Thyroid gland (tissue), 4 donors: ENCODE results near the gene ADAMTS14.

Experiments used
- CTCF ChIP-seq, 6 experiments: fragments of 200-600 bp in 3 of 6; fragments of 450-650 bp in 3 of 6; sonication (generic) in 3 of 6; IDR thresholded peaks; one replicate each; pipeline ENCODE4 v1.5.1; 2016 to 2019; ENCODE audit warnings: antibody characterized with exemption in 6 of 6, mild to moderate bottlenecking in 2 of 6, inconsistent platforms in 1 of 6, moderate library complexity in 1 of 6
- POLR2A ChIP-seq, 2 donors: fragments of 450-650 bp; IDR thresholded peaks; one replicate each; pipeline ENCODE4 v1.6.1; 2017; ENCODE audit warnings: antibody characterized with exemption in 2 of 2, mild to moderate bottlenecking in 2 of 2, moderate library complexity in 1 of 2

DNA sequence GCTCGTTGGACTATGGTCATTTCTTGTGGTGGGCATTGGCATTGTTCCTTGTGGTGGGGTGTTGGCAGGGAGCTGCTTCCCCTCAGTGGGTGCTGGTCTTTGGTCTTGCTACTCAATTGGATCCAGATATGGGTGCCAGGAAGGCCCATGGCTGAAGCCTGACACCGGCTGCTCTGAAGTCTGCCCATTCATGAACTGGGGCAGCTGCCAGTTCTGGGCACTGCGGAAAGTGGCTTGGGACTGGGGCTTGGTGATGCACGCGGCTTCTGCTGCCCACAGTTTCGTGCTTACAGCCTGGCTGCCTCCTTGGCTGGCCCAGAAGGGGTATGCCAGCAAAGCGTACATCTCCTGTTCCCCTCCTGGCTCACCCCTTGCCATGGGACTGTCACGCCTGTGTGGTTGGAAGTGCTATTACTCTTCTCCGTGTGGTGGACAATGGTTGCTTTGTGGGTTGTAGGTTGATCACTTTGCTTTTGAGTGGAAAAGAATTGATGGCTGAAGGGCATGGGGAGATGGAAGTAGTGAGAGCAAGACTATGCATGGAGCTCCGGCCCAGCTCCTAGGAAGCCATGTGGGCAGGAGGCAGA is 54.7 kb downstream of the ADAMTS14 start:
- TF ChIP-seq POLR2A (IDR thresholded peaks at IDR 0.05) (no peak), CTCF (IDR thresholded peaks at IDR 0.05) (no peak)
